GM10248 (cell line): ENCODE measurements around the gene GPATCH2.

ENCODE experiments used
- CTCF ChIA-PET: fragments of 300-600 bp; sonication (Branson Sonifier 250); formaldehyde crosslinking; extraction: SDS; loops from one replicate; lab custom pipeline; 2021; ENCODE audit warnings: antibody characterized with exemption; lab: Yijun Ruan, JAX
- POLR2A ChIA-PET: fragments of 350-650 bp; sonication (Branson Sonifier 250); formaldehyde crosslinking; extraction: SDS; loops from one replicate; lab custom pipeline; 2020; ENCODE audit warnings: antibody characterized with exemption; lab: Yijun Ruan, JAX
- DNase-seq: peaks from one replicate; pipeline ENCODE4 v3.0.0; 2012; ENCODE audit errors: extremely low spot score
- TF ChIP-seq, protein P1 (sequence below): IDR thresholded peaks from 2 replicates; pipeline ENCODE4 v1.5.1; 2012; ENCODE audit warnings: mild to moderate bottlenecking, low read depth; ENCODE audit errors: extremely low read depth, missing control alignments, control extremely low read depth

Gene GPATCH2

DNA sequence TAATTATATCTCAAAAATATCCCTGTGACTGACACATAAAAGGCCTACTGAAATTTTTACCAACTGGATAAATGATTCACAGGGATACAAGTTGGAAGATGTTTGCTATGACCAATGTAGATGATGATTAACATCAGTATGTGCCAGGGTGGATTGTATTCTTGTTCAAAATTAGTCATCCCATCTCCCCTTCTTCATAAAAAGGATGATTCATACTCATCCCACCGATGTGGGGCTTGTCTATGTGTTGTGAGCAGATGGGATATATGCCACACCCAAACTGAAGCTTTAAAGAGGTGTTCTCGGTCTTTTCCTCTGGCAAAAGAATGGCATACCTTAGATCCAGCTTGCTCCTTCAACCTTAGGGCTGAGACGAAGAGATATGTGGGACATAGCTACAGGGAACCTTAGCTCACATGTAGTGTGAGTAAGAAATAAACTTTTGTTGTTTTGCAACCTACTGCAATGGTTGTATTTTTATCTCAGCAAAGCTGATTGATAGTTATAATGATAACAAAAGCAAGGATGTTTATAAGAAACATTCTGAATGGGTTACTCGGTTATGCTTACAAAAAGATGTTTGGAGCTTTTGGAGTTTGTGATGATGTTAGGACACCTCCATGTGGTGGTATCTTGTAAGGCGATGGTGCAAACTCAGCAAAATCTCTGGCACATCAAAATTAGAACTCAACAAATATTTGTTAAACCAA lies 29.6 kb upstream of the GPATCH2 start:
- DNase-seq, result peak; percentile 19
- POLR2A ChIA-PET, result no interaction called here
- CTCF ChIA-PET, result interaction anchor here (1.0 to 1.7 kb wide), 12 partner anchors 9 to 1350 kb away, joined by 3 to 15 read pairs (median 4); partner anchors contain the start of genes GPATCH2 and SPATA17
- TF ChIP-seq, protein P1, sequence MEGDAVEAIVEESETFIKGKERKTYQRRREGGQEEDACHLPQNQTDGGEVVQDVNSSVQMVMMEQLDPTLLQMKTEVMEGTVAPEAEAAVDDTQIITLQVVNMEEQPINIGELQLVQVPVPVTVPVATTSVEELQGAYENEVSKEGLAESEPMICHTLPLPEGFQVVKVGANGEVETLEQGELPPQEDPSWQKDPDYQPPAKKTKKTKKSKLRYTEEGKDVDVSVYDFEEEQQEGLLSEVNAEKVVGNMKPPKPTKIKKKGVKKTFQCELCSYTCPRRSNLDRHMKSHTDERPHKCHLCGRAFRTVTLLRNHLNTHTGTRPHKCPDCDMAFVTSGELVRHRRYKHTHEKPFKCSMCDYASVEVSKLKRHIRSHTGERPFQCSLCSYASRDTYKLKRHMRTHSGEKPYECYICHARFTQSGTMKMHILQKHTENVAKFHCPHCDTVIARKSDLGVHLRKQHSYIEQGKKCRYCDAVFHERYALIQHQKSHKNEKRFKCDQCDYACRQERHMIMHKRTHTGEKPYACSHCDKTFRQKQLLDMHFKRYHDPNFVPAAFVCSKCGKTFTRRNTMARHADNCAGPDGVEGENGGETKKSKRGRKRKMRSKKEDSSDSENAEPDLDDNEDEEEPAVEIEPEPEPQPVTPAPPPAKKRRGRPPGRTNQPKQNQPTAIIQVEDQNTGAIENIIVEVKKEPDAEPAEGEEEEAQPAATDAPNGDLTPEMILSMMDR, result peak; percentile 44

- TF ChIP-seq, protein P1, result no peak
- DNase-seq, result no peak
- ChIA-PET POLR2A (no interaction called here), CTCF (no interaction called here)
Observed at GRCh38 chr1:217650674-217651073, 19.8 kb upstream of the GPATCH2 start.

DNA sequence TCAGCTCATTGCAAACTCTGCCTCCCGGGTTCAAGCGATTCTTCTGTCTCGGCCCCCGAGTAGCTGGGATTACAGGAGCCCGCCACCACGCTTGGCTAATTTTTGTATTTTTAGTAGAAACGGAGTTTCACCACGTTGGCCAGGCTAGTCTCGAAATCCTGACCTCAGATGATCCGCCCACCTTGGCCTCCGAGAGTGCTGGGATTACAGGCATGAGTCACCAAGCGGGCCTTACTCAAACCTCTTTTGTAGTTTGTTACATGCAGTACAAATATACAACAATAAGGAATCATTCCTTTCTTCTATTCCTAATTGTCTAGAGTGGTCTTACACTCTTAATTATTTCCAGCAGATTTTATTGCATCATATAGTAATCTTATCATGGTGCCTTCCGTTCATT lies 16.9 kb upstream of the GPATCH2 start:
- CTCF ChIA-PET, result interaction anchor here (1.4 to 1.6 kb wide), 2 partner anchors 17 to 332 kb away, joined by 3 to 4 read pairs; partner anchors contain the start of gene GPATCH2
- no peak for DNase-seq
- POLR2A ChIA-PET, result no interaction called here
- TF ChIP-seq, protein P1, result no peak

DNA sequence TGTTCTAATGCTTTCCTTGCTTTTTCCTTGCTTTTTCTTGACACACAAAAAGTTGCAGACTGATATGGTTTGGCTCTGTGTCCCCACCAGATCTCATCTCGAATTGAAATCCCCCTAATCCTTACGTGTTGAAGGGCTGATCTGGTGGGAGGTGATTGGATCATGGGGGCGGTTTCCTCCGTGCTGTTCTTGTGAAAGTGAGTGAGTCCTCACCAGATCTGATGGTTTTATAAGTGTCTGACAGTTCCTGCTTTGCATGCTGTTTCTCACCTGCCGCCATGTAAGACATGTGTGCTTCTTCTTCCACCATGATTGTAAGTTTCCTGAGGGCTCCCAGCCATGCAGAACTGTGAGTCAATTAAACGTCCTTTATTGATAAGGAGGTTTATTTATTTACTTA lies 11.6 kb upstream of the GPATCH2 start:
- DNase-seq, result no peak

DNA sequence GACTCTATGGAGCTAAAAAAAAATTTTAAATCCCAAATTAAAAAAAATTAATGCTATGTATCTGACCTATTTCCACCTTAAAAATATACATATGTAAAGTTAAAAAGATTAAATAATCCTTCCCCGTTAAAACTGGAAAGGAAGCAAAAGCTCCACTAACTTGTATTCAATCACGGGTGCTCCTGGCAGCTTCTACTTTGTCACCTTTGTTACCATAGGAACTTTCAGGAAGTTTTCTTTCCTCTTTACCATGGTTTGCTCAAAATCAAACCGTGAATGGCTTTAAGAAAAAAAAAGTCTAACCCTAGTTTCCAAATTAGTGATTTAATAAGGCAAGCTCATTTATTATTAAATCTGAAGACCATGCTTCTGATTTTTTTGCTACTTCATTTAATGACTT lies 3.5 kb downstream of the GPATCH2 start:
- TF ChIP-seq, protein P1, result no peak
- CTCF ChIA-PET, result interaction anchor here (0.7 kb wide), 1 partner anchor 11 kb away, joined by 3 read pairs; no protein-coding TSS in a partner anchor
- POLR2A ChIA-PET, result interaction anchor here (1.0 kb wide), 1 partner anchor 17 kb away, joined by 3 read pairs; no protein-coding TSS in a partner anchor
- no peak for DNase-seq

More for the DNA sequence above, 11.6 kb upstream of the GPATCH2 start:
- POLR2A ChIA-PET, result no interaction called here
- TF ChIP-seq, protein P1, result no peak
- CTCF ChIA-PET, result interaction anchor here (1.4 kb wide), 1 partner anchor 12 kb away, joined by 4 read pairs; the partner anchor contains the start of genes GPATCH2 and SPATA17

GRCh38 chr1:217626321-217626720 lies 4.6 kb downstream of the GPATCH2 start:
- ChIA-PET CTCF (no interaction called here), POLR2A (no interaction called here)
- no peak for DNase-seq
- TF ChIP-seq, protein P1, result no peak
